ENCODE data around the gene TIMM44. TPM values are rescaled to one million over a fixed set of nuclear protein-coding genes. Genes with fewer than 3 reads are reported as not detected.

TIMM44 gene
- total and polyA plus RNA-seq, 7 donors, result 33.0 to 80.1 (median 72.4) TPM

DNA sequence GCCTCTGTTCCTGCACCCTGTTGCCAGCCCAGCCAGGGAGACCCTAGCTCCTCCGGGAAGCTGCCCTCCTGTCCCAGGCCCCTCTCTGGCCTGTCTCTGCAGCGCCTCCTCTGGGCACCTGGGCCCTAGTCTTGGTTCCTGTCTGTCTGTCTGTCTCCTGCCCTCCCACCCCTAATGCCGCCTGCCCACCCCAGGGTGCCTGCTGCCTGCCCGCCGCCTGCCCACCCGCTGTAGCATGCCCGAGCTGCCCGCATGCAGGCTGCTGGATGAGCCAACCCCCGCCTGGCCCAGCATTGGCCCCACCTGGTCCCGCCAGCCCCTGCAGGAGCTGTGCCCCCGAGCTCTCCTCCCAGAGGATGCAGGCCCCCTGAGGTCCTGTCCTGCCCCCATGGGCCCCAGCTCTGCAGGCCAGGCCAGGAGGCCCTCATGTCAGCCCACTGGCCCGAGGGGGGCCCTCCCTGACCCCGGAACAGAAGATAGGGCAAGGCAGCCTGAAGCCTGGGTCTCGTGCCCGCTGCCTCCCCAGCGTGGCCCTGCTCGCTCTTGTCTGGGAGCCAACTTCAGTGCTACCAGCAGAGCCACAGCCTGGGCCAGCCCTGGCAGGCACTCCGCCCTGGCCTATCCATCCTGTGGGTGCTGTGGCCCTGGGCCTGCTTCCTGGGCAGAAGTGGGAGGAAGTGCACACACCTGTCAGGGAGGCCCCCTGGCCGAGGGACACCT is 34.6 kb downstream of the TIMM44 start:
- intact Hi-C loops (cut with DNase I), result no loop called here
- H3K27me3 ChIP-seq, result peaks cover 0 to under 1% (median 0%) of the 10 kb centered on the region in 3 donors
- 89 to 95% methylated on average over 19 of the region's 19 CpGs for WGBS, 2 donors
- H3K4me1 ChIP-seq, result peaks cover 0 to 38% (median 36%) of the 10 kb centered on the region in 4 donors
- H3K4me3 ChIP-seq, result no peak overlapping the region
- no peak overlapping the region for H3K27ac ChIP-seq
- no peak for TF ChIP-seq POLR2A (IDR thresholded peaks at IDR 0.05)
- no peak for TF ChIP-seq EP300 (IDR thresholded peaks at IDR 0.05)
- TF ChIP-seq, protein P1, sequence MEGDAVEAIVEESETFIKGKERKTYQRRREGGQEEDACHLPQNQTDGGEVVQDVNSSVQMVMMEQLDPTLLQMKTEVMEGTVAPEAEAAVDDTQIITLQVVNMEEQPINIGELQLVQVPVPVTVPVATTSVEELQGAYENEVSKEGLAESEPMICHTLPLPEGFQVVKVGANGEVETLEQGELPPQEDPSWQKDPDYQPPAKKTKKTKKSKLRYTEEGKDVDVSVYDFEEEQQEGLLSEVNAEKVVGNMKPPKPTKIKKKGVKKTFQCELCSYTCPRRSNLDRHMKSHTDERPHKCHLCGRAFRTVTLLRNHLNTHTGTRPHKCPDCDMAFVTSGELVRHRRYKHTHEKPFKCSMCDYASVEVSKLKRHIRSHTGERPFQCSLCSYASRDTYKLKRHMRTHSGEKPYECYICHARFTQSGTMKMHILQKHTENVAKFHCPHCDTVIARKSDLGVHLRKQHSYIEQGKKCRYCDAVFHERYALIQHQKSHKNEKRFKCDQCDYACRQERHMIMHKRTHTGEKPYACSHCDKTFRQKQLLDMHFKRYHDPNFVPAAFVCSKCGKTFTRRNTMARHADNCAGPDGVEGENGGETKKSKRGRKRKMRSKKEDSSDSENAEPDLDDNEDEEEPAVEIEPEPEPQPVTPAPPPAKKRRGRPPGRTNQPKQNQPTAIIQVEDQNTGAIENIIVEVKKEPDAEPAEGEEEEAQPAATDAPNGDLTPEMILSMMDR (IDR thresholded peaks at IDR 0.05), result no peak
- TF ChIP-seq POLR2AphosphoS5 (IDR thresholded peaks at IDR 0.05), result no peak
- peaks cover 35 to 69% (median 46%) of the 10 kb centered on the region in 4 donors for H3K36me3 ChIP-seq
- DNase-seq, result no peak
- no peaks in the 10 kb centered on the region for H3K9me3 ChIP-seq

GRCh38 chr19:7908078-7908699 is 35.3 kb downstream of the TIMM44 start:
- H3K4me1 ChIP-seq, result peaks cover 0 to 38% (median 36%) of the 10 kb centered on the region in 4 donors
- peaks cover 35 to 65% (median 46%) of the 10 kb centered on the region in 4 donors for H3K36me3 ChIP-seq
- WGBS, 2 donors, result 84 to 85% methylated on average over 14 of the region's 14 CpGs
- no peak overlapping the region for H3K27ac ChIP-seq
- H3K4me3 ChIP-seq, result no peak overlapping the region
- no peaks in the 10 kb centered on the region for H3K9me3 ChIP-seq
- DNase-seq, result no peak
- no peaks in the 10 kb centered on the region for H3K27me3 ChIP-seq
- TF ChIP-seq POLR2AphosphoS5 (IDR thresholded peaks at IDR 0.05), result no peak
- TF ChIP-seq, protein P1 (IDR thresholded peaks at IDR 0.05), result no peak
- no peak for TF ChIP-seq POLR2A (IDR thresholded peaks at IDR 0.05)
- no peak for TF ChIP-seq EP300 (IDR thresholded peaks at IDR 0.05)
- intact Hi-C loops (cut with DNase I), result no loop called here

- Histone ChIP-seq H3K27ac (no peak overlapping the region), H3K4me1 (peaks cover 0 to 45% (median 43%) of the 10 kb centered on the region in 4 donors), H3K4me3 (no peak overlapping the region), H3K36me3 (peaks cover 29 to 59% (median 42%) of the 10 kb centered on the region in 4 donors), H3K9me3 (no peaks in the 10 kb centered on the region), H3K27me3 (no peaks in the 10 kb centered on the region)
- intact Hi-C loops (cut with DNase I), result no loop called here
- TF ChIP-seq, protein P1 (IDR thresholded peaks at IDR 0.05), result no peak
- TF ChIP-seq EP300 (IDR thresholded peaks at IDR 0.05) (no peak), POLR2A (IDR thresholded peaks at IDR 0.05) (no peak), POLR2AphosphoS5 (IDR thresholded peaks at IDR 0.05) (no peak)
- WGBS, 2 donors, result 92% methylated on average over 11 of the region's 11 CpGs
- DNase-seq, result no peak
Measured at GRCh38 chr19:7907544-7907943, 35.9 kb downstream of the TIMM44 start.

GRCh38 chr19:7907122-7907521 is 36.3 kb downstream of the TIMM44 start:
- TF ChIP-seq EP300 (IDR thresholded peaks at IDR 0.05) (no peak), POLR2A (IDR thresholded peaks at IDR 0.05) (no peak), POLR2AphosphoS5 (IDR thresholded peaks at IDR 0.05) (no peak)
- TF ChIP-seq, protein P1 (IDR thresholded peaks at IDR 0.05), result no peak
- WGBS, 2 donors, result 94 to 96% methylated on average over 19 of the region's 19 CpGs
- intact Hi-C loops (cut with DNase I), result no loop called here

More at GRCh38 chr19:7907122-7907521, 36.3 kb downstream of the TIMM44 start:
- Histone ChIP-seq H3K9me3 (no peaks in the 10 kb centered on the region), H3K4me1 (peaks cover 0 to 47% (median 44%) of the 10 kb centered on the region in 4 donors), H3K4me3 (no peak overlapping the region), H3K27me3 (no peaks in the 10 kb centered on the region), H3K27ac (no peak overlapping the region), H3K36me3 (peaks cover 25 to 55% (median 38%) of the 10 kb centered on the region in 4 donors)
- DNase-seq, result no peak

All from sigmoid colon (tissue), 7 donors.